Testis (tissue), 3 donors: ENCODE data around the gene LGALSL. TPM values are rescaled to one million over a fixed set of nuclear protein-coding genes. Genes with fewer than 3 reads are reported as not detected.

Source experiments
- DNase-seq: peaks from one replicate; pipeline ENCODE4 v3.0.0-alpha.2; 2019
- H3K27ac ChIP-seq, 2 donors: fragments of 200-600 bp; sonication (generic); one replicate each; pipeline ENCODE4 v1.5.1; 2019
- H3K27me3 ChIP-seq: fragments of 200-600 bp; sonication (generic); one replicate; pipeline ENCODE4 v1.5.1; 2019
- H3K36me3 ChIP-seq: fragments of 200-600 bp; sonication (generic); one replicate; pipeline ENCODE4 v1.5.1; 2017; ENCODE audit warnings: low read depth; ENCODE audit errors: missing control alignments
- H3K4me1 ChIP-seq: fragments of 200-600 bp; sonication (generic); one replicate; pipeline ENCODE4 v1.5.1; 2019
- H3K4me3 ChIP-seq, 2 donors: fragments of 200-600 bp; sonication (generic); one replicate each; pipeline ENCODE4 v1.5.1; 2017 to 2019
- H3K9me3 ChIP-seq: fragments of 200-600 bp; sonication (generic); one replicate; pipeline ENCODE4 v1.5.1; 2017
- CTCF ChIP-seq, 3 experiments: fragments of 450-650 bp in 2 of 3; fragments of 200-600 bp in 1 of 3; sonication (generic) in 1 of 3; IDR thresholded peaks; one replicate each; pipeline ENCODE4 v1.5.1; 2016 to 2019; ENCODE audit warnings: antibody characterized with exemption in 3 of 3, mild to moderate bottlenecking in 2 of 3, moderate library complexity in 1 of 3
- POLR2A ChIP-seq: fragments of 450-650 bp; IDR thresholded peaks from one replicate; pipeline ENCODE4 v1.6.1; 2017; ENCODE audit warnings: antibody characterized with exemption, mild to moderate bottlenecking, moderate library complexity
- WGBS, 2 donors: methylation state at CpG; one replicate each; pipeline ENCODE4 v1.1.5; 2018; 5-methylcytosine and 5-hydroxymethylcytosine counted together
- intact Hi-C: fragments of 100-400 bp; cut with DNase I; formaldehyde crosslinking; loops from one replicate; pipeline ENCODE4 v1.15.1; 2023; ENCODE audit warnings: low total_unique reads
- polyA plus RNA-seq: library from polyadenylated mRNA; stranded (reverse); fragments of 350-450 nt; fragmentation: Illumina TruSeq; extraction: RNeasy Lipid Tissue Mini Kit (QIAGEN cat#74804); gene quantifications from one replicate; pipeline ENCODE4 v1.2.3, GENCODE V29; 2014; ENCODE audit warnings: low read depth, low replicate concordance; ENCODE audit not compliant: insufficient read depth
- total RNA-seq, 2 donors: library from RNA; depleted of rRNA; stranded (reverse); fragments of >200 nt; gene quantifications; one replicate each; pipeline ENCODE4 v1.2.3, GENCODE V29; 2016

LGALSL gene
- total and polyA plus RNA-seq, 3 donors from 2014 or later: 10.8 to 13.4 (median 11.3) TPM

GRCh38 chr2:64478502-64479230, 24.7 kb downstream of the LGALSL start:
- no peak overlapping the region for H3K4me3 ChIP-seq
- no peaks in the 10 kb centered on the region for H3K9me3 ChIP-seq
- H3K27me3 ChIP-seq: no peaks in the 10 kb centered on the region
- 88 to 100% methylated on average over 3 of the region's 3 CpGs for WGBS, 2 donors
- H3K4me1 ChIP-seq: no peaks in the 10 kb centered on the region
- no peak for TF ChIP-seq POLR2A
- TF ChIP-seq CTCF (IDR thresholded peaks at IDR 0.05): no peak
- H3K36me3 ChIP-seq: no peaks in the 10 kb centered on the region
- no peak for DNase-seq
- no peak overlapping the region for H3K27ac ChIP-seq
- intact Hi-C loops: no loop called here

GRCh38 chr2:64479259-64480117, 25.5 kb downstream of the LGALSL start:
- no peaks in the 10 kb centered on the region for H3K4me1 ChIP-seq

GRCh38 chr2:64481665-64482064, 27.7 kb downstream of the LGALSL start:
- intact Hi-C loops: loop anchor here (10.0 kb wide), 1 partner anchor 147 kb away; no protein-coding TSS in a partner anchor
- H3K4me1 ChIP-seq: no peaks in the 10 kb centered on the region
- WGBS, 2 donors: 87 to 92% methylated on average over 4 to 5 of the region's 5 CpGs
- H3K9me3 ChIP-seq: no peaks in the 10 kb centered on the region
- DNase-seq: no peak
- H3K27me3 ChIP-seq: no peaks in the 10 kb centered on the region
- no peak overlapping the region for H3K4me3 ChIP-seq
- TF ChIP-seq POLR2A (no peak), CTCF (IDR thresholded peaks at IDR 0.05) (no peak)
- H3K36me3 ChIP-seq: no peaks in the 10 kb centered on the region
- H3K27ac ChIP-seq: no peak overlapping the region

More at GRCh38 chr2:64479259-64480117, 25.5 kb downstream of the LGALSL start:
- 86 to 90% methylated on average over 9 to 10 of the region's 10 CpGs for WGBS, 2 donors
- intact Hi-C loops: loop anchor here (10.0 kb wide), 1 partner anchor 145 kb away; no protein-coding TSS in a partner anchor
- no peak overlapping the region for H3K4me3 ChIP-seq
- H3K27me3 ChIP-seq: no peaks in the 10 kb centered on the region
- no peaks in the 10 kb centered on the region for H3K36me3 ChIP-seq
- TF ChIP-seq POLR2A (no peak), CTCF (IDR thresholded peaks at IDR 0.05) (no peak)
- H3K9me3 ChIP-seq: no peaks in the 10 kb centered on the region
- no peak for DNase-seq
- H3K27ac ChIP-seq: no peak overlapping the region

GRCh38 chr2:64482243-64482642, 28.3 kb downstream of the LGALSL start:
- TF ChIP-seq CTCF (IDR thresholded peaks at IDR 0.05) (no peak), POLR2A (no peak)
- intact Hi-C loops: loop anchor here (10.0 kb wide), 1 partner anchor 147 kb away; no protein-coding TSS in a partner anchor
- WGBS, 2 donors: 88 to 95% methylated on average over 1 of the region's 1 CpG

More at GRCh38 chr2:64482243-64482642, 28.3 kb downstream of the LGALSL start:
- Histone ChIP-seq H3K4me3 (no peak overlapping the region), H3K36me3 (no peaks in the 10 kb centered on the region), H3K27ac (no peak overlapping the region), H3K9me3 (no peaks in the 10 kb centered on the region), H3K27me3 (no peaks in the 10 kb centered on the region), H3K4me1 (no peaks in the 10 kb centered on the region)
- DNase-seq: no peak
